Femur (tissue), 1 donor: ENCODE results near the gene PLA2G15.

ENCODE experiments used
- DNase-seq: peaks from one replicate; pipeline ENCODE4 v3.0.0-alpha.2; 2017

PLA2G15 gene, protein sequence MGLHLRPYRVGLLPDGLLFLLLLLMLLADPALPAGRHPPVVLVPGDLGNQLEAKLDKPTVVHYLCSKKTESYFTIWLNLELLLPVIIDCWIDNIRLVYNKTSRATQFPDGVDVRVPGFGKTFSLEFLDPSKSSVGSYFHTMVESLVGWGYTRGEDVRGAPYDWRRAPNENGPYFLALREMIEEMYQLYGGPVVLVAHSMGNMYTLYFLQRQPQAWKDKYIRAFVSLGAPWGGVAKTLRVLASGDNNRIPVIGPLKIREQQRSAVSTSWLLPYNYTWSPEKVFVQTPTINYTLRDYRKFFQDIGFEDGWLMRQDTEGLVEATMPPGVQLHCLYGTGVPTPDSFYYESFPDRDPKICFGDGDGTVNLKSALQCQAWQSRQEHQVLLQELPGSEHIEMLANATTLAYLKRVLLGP

DNA sequence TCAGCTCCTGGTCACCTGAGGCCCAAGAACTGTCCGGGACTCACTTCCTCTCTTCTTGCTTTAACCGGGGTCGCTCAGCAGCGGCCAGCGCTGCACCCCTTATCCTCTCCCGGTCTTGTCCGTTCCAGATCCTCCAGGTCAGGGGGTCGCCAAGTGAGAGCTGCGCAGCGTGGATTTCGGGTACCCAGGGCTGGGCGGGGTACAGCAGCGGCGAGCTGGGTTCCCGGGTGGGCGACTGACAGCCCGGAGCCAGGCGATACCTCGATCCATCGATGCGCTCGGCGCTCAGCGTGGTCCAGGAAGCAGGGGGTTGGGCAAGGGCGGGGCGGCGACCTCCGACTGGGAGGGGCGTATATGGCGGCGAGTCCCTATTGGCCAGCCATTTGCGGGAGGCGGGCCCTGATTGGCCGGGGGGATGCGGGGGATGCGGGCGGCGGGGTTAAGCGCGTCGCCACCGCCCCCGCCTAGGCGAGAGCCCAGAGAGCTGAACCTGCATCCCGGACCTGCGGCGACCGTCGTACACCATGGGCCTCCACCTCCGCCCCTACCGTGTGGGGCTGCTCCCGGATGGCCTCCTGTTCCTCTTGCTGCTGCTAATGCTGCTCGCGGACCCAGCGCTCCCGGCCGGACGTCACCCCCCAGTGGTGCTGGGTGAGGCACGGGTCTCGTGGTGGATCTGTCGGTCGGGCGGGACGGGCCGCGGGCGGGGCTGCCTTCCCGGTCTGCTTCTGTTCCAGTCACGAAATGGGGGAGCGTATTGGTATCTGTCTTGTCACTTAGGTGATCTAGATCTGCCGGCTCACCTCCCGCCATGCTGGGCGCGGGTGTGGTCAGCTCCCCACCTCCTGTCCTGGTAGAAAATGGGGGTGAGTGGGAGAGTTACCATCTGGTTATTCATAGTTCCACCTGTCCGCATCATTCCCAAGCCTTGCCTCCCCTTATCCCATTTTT lies at the start of gene PLA2G15:
TSS of gene PLA2G15 (plus strand) at position 471 of the 951 bp plus-strand sequence. CDS start at position 525, 54 bp downstream.
- peak; percentile 97 for DNase-seq

- DNase-seq: no peak
Observed at GRCh38 chr16:68197250-68197649, 47.9 kb upstream of the PLA2G15 start.

DNA sequence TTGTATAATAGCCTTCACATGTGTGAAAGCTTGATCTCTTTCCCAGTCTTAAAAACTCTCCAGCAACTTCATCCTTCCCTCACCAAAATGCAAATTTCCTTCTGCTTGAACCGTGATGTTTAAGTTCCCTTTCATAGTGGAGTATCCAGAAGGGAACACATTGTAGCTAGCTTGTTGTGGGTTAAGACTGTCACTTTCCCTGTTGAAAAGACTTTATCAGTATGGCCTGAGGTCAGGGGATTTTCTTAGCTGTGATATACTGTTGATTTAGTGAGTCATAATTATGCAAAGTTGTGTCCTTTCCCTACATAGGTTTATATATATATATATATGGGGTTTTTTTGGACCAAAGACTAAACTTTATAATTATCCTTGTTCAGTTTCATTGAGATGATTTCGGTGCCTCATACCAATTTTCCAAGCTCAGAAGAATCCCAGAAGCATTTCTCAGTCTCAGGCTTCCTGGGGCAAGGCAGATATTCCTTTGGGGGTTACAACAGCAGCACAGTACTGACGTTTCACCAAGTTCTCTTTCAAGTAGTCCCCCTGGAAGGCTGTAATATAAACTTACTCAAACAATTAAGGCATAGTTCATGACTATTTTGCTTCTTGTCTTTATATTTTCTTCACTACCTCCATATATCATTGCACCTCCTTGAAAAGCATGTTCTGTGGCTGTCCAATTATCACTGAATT lies 44.9 kb upstream of the PLA2G15 start:
- no peak for DNase-seq

DNA sequence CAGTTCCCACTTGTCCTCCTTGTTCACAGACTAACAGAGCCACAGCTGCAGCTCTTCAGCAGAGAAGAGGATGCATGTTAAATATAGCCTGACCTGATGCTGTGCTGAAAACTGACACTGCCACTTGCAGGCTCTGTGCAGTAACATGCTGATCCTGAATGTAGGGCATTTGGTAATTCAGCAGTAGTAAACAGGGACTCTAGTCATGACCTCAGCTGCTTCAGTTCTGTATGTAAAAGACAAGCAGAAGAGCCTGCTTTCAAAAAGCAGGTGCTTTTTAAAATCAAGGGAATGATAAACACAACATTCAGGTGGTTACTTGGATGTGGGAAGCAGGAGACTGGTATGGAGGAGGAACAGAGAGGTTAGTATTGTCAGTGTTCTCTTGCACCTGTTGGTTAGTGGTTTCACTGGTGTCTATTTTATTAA lies 43.1 kb upstream of the PLA2G15 start:
- peak; percentile 30 for DNase-seq

GRCh38 chr16:68206245-68206644 lies 38.9 kb upstream of the PLA2G15 start:
- DNase-seq: no peak

DNA sequence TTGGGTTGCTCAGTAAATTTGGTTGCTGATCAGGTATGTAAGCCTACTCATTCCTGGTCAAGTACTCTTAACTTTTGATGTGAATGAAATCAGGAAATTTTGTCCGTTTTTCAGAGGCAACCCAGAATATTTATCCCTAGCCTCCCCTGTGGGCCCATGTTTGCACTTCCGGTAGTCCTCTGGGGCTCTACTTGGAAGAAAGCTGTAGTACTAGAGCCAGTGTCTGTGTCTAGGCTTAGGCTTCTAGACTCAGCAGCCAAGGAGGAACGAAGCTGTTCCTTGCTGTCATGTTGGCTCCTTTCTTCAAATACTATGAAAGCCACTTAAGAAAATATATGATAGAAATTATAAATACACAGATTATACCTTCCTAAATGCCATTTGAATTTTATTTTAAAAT lies 30.4 kb upstream of the PLA2G15 start:
- DNase-seq: no peak

GRCh38 chr16:68215302-68215701 lies 29.9 kb upstream of the PLA2G15 start:
- no peak for DNase-seq

DNA sequence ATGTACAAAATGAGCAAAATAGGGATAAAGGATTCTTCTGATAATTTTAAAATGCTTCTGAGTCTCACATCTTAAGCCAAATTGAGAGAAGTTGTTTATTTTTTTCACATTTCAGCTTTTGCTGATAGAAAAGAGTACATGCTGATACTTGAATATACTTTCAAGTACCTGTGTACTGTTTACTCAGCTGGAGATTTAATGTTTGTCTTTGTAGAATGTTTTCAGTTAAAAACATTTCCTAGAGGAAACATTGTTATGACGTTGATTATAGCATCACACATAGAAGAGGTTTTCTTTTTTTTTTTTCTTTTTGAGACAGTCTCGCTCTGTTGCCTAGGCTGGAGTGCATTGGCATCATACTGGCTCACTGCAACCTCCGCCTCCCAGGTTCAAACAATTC lies 28.9 kb upstream of the PLA2G15 start:
- no peak for DNase-seq

- no peak for DNase-seq
Observed at GRCh38 chr16:68217506-68217905, 27.7 kb upstream of the PLA2G15 start.

DNA sequence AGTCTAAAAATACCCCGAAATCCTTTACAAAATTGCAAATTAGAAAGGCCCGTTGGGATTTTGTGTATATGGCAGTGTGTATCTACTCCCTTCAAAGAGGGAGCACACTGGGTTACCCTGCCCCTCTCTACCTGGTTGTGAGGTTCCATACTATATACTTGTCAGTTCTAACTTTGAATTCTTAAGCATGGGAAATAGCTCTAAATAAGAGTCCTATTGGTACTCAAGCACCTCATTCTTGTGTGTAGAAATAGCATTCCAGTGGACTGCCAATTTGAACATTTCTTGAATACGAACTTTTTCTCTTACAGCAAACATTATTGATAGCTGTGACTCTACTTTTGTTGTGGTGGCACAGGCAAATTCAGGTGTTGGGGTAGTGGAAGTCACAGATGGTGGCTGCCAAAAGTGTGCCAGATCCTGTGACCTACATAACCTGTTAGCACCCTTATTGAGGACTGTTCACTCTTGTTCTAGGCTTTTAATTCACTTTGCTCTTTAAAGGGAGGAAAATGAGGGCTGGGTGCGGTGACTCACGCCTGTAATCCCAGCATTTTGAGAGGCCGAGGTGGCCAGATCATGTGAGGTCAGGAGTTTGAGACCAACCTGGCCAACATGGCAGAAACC lies 25.3 kb upstream of the PLA2G15 start:
- no peak for DNase-seq

DNA sequence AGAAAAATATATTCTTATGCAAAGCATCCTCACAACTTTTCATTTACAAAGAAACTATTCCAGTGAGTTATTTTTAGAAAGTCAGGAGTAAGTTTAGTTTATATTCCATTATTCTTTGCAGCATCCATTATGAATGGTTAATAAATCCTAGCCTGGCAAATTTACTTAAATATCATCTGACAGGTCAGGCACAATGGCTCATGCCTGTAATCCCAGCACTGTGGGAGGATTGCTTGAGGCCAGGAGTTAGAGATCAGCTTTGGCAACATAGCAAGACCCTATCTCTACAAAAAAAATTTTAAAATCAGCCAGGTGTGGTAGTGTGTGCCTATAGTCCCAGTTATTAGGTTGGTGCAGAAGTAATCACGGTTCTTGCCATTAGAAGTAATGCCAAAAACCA lies 22.1 kb upstream of the PLA2G15 start:
- no peak for DNase-seq

GRCh38 chr16:68226116-68226515 lies 19.1 kb upstream of the PLA2G15 start:
- no peak for DNase-seq

- no peak for DNase-seq
Observed at GRCh38 chr16:68227183-68227793, 17.9 kb upstream of the PLA2G15 start.

GRCh38 chr16:68227850-68228553 lies 17.2 kb upstream of the PLA2G15 start:
- DNase-seq: no peak

GRCh38 chr16:68228652-68229051 lies 16.5 kb upstream of the PLA2G15 start:
- no peak for DNase-seq

DNA sequence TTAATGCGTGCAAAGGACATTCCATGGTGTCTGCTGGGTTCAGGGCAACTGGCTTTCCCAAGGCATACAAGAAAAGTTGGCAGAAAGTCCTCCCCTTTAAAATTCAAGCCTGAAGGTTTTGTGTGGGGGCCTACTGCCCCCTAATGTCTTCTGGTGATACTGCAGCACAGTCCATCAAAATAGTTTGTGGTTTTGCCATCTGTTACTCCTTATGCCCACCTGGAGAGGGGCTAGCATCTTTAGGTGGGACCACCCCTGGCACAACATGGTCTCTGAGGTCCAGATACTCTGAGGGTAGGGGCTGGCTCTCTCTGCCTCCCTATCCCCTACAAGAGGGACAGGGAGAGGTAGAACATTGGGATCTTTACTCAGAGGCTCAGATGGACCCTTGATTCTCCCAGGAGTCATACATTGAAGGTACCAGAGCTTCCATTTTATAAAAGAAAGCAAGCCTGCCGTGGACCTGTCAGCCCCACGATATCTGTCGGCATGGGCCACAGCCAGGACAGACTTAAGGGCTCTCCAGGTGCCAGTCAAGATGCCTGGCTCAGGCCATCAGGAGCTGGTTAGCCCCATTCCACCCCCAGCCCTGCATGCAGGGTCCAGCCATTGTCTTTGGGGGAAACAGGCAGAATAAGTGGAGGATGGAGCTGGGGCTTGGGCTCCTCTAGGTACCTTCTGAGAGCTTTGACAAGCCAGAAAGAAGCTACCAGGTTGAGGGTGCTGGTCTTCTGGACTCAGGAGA lies 15.6 kb upstream of the PLA2G15 start:
- peak; percentile 70 for DNase-seq

DNA sequence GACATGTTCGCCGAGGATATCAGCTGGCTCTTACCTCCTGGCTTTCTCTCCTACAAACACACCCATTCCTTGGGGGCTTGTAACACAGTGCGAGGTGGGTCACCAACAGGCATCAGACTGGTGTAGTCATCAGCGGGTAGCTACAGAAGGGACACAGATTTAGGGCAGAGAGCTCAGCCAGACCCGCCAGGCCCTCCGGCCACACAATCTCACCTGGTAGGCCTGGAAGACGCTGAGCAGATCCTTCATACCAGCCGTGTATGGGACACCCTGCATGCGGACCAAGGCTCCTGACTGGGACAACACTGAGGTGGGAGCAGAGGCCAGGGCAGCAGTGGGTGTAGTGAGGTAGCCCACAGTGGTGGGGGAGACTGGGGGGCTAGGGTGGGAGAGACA lies 15.0 kb upstream of the PLA2G15 start:
- DNase-seq: no peak

DNA sequence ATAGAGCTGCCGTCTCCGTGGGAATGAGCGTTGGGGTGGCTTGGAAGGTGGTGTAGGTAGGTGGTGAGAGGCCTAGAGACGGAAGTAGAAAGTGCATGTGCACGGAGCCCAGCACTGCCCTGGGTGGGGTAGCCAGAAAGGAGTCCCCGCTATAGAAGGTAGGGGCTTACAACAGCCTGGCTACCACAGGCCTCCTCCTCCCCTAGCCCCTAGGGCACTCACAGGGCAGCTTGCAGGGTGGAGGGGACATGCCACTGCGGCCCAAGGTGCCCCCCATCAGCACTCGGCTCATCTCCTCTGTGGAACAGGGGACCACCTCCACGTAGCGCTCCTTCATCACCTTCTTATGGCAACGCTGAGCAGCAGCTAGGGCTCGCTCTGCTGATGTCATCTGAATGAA lies 14.2 kb upstream of the PLA2G15 start:
- DNase-seq: no peak

DNA sequence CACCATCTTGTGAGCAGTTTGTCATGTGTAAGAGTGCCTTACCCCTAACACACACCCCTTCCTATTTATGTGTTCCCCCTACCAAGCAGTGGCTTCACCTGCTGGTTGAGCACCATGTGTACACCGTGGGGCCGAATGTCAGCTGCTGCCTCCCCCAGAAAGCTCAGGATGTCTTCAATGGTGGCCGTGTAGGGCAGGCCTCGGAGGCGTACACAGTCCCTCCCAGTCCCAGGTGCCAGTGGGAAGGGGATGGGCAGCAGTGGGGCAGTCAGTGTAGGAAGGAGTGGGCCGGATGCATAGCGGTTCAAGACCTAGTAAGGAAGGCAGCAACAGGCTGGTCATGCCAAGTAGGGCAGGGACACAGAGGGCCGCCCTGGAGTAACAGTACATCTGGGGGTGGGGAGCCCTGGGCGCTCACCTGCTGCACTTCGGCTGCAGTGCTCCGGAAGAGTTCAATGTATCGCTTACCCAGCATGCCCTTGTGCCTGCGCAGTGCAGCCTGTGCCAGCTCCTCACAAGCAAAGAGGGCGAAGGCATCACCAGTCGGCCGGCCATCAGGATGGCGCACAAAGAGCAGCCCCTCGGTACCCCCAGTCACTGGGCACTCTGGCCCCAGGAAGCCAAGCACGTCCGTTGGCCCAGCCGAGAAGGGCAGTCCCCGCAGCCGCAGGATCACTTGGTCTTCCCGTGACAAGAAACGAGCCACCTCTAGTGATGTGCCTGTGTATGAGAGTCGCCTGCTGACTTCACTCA lies 13.6 kb upstream of the PLA2G15 start:
- DNase-seq: no peak

- no peak for DNase-seq
Observed at GRCh38 chr16:68232335-68232734, 12.8 kb upstream of the PLA2G15 start.
